PC-3 (cell line): Measurements from ENCODE around the gene MSX1. TPM values are rescaled to one million over a fixed set of nuclear protein-coding genes. Genes with fewer than 3 reads are reported as not detected.

Source experiments
- ATAC-seq: fragments of 200-7000 bp; cut with Tn5 transposase; 2 replicates; pipeline ENCODE4 v1.9.1; 2020; ENCODE audit warnings: mild to moderate bottlenecking, moderate library complexity
- BruUV-seq: library from RNA; stranded (reverse); fragments of 400-500 nt; replicated peaks from 2 replicates; lab custom pipeline; 2021; lab: Mats Ljungman, UMichigan
- CTCF ChIA-PET: fragments of 300-600 bp; sonication (Branson Sonifier 250); formaldehyde crosslinking; loops from one replicate; lab custom pipeline; 2022; ENCODE audit warnings: antibody characterized with exemption; lab: Charles Lee
- POLR2A ChIA-PET: fragments of 300-600 bp; sonication (Branson Sonifier 250); formaldehyde crosslinking; loops from one replicate; lab custom pipeline; 2022; ENCODE audit warnings: antibody characterized with exemption; ENCODE audit not compliant: unreplicated experiment; lab: Charles Lee
- DNase-seq: peaks from one replicate; pipeline ENCODE4 v3.0.0-alpha.2; 2015
- H2AFZ ChIP-seq: fragments of 300-600 bp; sonication (generic); 2 replicates; pipeline ENCODE4 v1.6.0; 2016; ENCODE audit warnings: antibody characterized with exemption, low read length
- H3F3A ChIP-seq: fragments of 300-600 bp; sonication (generic); one replicate; pipeline ENCODE4 v1.6.0; 2017; ENCODE audit warnings: antibody characterized with exemption, low read length, control low read depth, mild to moderate bottlenecking; ENCODE audit not compliant: unreplicated experiment
- H3K27ac ChIP-seq: fragments of 300-600 bp; sonication (generic); 2 replicates; pipeline ENCODE4 v1.5.1; 2016; ENCODE audit warnings: mild to moderate bottlenecking, low read length
- H3K27me3 ChIP-seq: fragments of 300-600 bp; sonication (generic); 2 replicates; pipeline ENCODE4 v1.6.1; 2016; ENCODE audit warnings: low read length, mixed read lengths
- H3K36me3 ChIP-seq: fragments of 300-600 bp; sonication (generic); 2 replicates; pipeline ENCODE4 v1.6.1; 2016; ENCODE audit warnings: low read depth, mixed run types, low read length, mixed read lengths
- H3K4me1 ChIP-seq: fragments of 300-600 bp; sonication (generic); 2 replicates; pipeline ENCODE4 v1.5.1; 2016; ENCODE audit warnings: low read length; ENCODE audit not compliant: insufficient read depth
- H3K4me2 ChIP-seq: fragments of 300-600 bp; sonication (generic); 2 replicates; pipeline ENCODE4 v1.6.0; 2016; ENCODE audit warnings: low read length
- H3K4me3 ChIP-seq: fragments of 300-600 bp; sonication (generic); 2 replicates; pipeline ENCODE4 v1.5.1; 2016; ENCODE audit warnings: mild to moderate bottlenecking, low read length, mixed read lengths
- H3K79me2 ChIP-seq: fragments of 300-600 bp; sonication (generic); 2 replicates; pipeline ENCODE4 v1.6.1; 2017; ENCODE audit warnings: low read length, mixed read lengths
- H3K9ac ChIP-seq: fragments of 300-600 bp; sonication (generic); 2 replicates; pipeline ENCODE4 v1.6.0; 2016; ENCODE audit warnings: mild to moderate bottlenecking, low read length
- H3K9me2 ChIP-seq: fragments of 300-600 bp; sonication (generic); replicated peaks from 2 replicates; pipeline ENCODE4 v1.6.1; 2016; ENCODE audit warnings: mixed run types, low read length, mixed read lengths
- H3K9me3 ChIP-seq: fragments of 300-600 bp; sonication (generic); 2 replicates; pipeline ENCODE4 v1.6.1; 2016; ENCODE audit warnings: low read length, mixed read lengths
- H4K20me1 ChIP-seq: fragments of 300-600 bp; sonication (generic); 2 replicates; pipeline ENCODE4 v1.6.1; 2016; ENCODE audit warnings: low read length, mixed read lengths
- EZH2 ChIP-seq: fragments of 300-600 bp; sonication (generic); IDR thresholded peaks from one replicate; pipeline ENCODE4 v1.6.1; 2017; ENCODE audit warnings: antibody characterized with exemption, mild to moderate bottlenecking, low read length; ENCODE audit not compliant: unreplicated experiment
- EZH2phosphoT487 ChIP-seq: fragments of 300-600 bp; sonication (generic); IDR thresholded peaks from 2 replicates; pipeline ENCODE4 v1.6.1; 2018; ENCODE audit warnings: mild to moderate bottlenecking, antibody characterized with exemption, low read length, borderline replicate concordance
- intact Hi-C: fragments of 100-400 bp; cut with micrococcal nuclease; formaldehyde crosslinking; loops from 2 replicates; pipeline ENCODE4 v1.9.0; 2023
- total RNA-seq: library from RNA; depleted of rRNA; stranded (reverse); fragments of >200 nt; gene quantifications from 2 replicates; pipeline ENCODE4 v1.2.3, GENCODE V29; 2014
- TF ChIP-seq, protein P1 (sequence below): fragments of 300-600 bp; sonication (generic); conservative IDR thresholded peaks from 2 replicates; pipeline ENCODE4 v1.5.1; 2017; ENCODE audit warnings: antibody characterized with exemption, low read depth, mild to moderate bottlenecking, low read length

Gene MSX1
- total RNA-seq, 1 experiment from 2014 or later = 7.5 TPM

DNA sequence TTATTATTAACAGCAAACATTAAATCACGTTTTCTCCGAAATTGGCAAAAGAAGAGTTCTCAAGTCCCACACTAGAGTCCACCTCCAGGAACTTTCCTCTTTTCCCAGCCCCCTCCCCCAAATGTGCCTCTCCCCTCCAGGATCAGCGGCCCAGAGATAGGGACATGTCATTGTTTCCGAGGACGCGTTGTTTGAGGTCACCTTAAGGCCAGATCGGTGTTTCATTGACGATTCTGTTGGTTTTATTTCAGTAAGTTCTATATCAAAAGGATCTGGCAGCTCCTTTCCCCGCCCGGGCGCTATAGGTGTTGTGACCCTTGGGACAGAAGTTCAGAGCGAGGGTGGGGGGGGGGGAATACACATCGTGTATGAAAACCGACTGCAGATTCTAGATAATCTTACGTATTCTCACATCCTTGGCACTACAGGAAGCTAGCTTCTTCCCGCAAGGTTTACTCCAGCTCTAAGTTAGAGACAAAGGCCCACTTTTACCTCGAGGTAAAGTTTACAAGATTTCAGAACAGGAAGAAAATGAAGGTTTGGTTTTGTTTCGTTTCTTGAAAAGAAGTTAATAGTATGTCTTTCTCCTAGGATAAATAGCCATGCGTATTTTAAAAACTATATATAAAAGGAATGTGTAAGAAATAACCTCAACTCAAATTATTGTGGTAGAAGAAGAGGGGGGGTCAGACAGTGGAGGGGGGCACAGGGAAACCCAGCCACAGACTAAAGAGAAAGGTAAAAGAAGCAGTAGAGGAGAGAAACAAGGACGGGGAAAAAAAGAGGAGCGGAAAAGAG, 739 bp upstream of the MSX1 start:
- BruUV-seq = no TSS peak
- ChIA-PET POLR2A (no interaction called here), CTCF (interaction anchor here (0.6 kb wide), 1 partner anchor 195 kb away, joined by 5 read pairs; no protein-coding TSS in a partner anchor)
- H3F3A ChIP-seq = no peaks in the 10 kb centered on the region
- H3K36me3 ChIP-seq = no peaks in the 10 kb centered on the region
- H3K4me2 ChIP-seq = peak overlapping the region; percentile 83
- peak overlapping the region; percentile 31 for H3K9ac ChIP-seq
- H3K4me3 ChIP-seq = peak overlapping the region; percentile 86
- no peaks in the 10 kb centered on the region for H4K20me1 ChIP-seq
- no peaks in the 10 kb centered on the region for H3K9me2 ChIP-seq
- ATAC-seq (no peak), DNase-seq (no peak)
- H3K4me1 ChIP-seq = peaks cover 3% of the 10 kb centered on the region; the same call in 1 of the 2 replicates
- no peaks in the 10 kb centered on the region for H3K9me3 ChIP-seq
- intact Hi-C loops = loop anchor here (5.0 kb wide), 1 partner anchor 196 kb away; no protein-coding TSS in a partner anchor
- H3K27ac ChIP-seq = no peak overlapping the region
- peaks cover 10% of the 10 kb centered on the region for H3K79me2 ChIP-seq
- peaks cover 25% of the 10 kb centered on the region for H3K27me3 ChIP-seq
- peak overlapping the region; percentile 80 for H2AFZ ChIP-seq
- TF ChIP-seq EZH2phosphoT487 = no peak
- no peak for TF ChIP-seq EZH2
- TF ChIP-seq, protein P1, sequence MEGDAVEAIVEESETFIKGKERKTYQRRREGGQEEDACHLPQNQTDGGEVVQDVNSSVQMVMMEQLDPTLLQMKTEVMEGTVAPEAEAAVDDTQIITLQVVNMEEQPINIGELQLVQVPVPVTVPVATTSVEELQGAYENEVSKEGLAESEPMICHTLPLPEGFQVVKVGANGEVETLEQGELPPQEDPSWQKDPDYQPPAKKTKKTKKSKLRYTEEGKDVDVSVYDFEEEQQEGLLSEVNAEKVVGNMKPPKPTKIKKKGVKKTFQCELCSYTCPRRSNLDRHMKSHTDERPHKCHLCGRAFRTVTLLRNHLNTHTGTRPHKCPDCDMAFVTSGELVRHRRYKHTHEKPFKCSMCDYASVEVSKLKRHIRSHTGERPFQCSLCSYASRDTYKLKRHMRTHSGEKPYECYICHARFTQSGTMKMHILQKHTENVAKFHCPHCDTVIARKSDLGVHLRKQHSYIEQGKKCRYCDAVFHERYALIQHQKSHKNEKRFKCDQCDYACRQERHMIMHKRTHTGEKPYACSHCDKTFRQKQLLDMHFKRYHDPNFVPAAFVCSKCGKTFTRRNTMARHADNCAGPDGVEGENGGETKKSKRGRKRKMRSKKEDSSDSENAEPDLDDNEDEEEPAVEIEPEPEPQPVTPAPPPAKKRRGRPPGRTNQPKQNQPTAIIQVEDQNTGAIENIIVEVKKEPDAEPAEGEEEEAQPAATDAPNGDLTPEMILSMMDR = no peak

DNA sequence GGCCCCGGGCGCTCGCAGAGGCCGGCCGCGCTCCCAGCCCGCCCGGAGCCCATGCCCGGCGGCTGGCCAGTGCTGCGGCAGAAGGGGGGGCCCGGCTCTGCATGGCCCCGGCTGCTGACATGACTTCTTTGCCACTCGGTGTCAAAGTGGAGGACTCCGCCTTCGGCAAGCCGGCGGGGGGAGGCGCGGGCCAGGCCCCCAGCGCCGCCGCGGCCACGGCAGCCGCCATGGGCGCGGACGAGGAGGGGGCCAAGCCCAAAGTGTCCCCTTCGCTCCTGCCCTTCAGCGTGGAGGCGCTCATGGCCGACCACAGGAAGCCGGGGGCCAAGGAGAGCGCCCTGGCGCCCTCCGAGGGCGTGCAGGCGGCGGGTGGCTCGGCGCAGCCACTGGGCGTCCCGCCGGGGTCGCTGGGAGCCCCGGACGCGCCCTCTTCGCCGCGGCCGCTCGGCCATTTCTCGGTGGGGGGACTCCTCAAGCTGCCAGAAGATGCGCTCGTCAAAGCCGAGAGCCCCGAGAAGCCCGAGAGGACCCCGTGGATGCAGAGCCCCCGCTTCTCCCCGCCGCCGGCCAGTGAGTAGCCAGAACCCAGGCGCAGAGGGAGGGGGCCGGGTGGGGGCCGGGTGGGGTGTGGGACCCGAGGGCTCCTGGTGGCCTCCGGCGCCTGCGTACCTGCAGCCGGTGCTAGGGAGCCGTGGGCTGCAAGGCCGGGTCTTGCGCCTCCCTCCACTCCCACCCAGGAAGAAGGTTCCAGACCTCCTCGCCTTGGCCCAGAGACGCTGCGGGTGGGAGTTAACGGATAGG, 534 bp downstream of the MSX1 start:
- peak overlapping the region; percentile 95 for H3K4me2 ChIP-seq
- H2AFZ ChIP-seq = peak overlapping the region; percentile 71
- H3K9ac ChIP-seq = peak overlapping the region; percentile 60
- peaks cover 17% of the 10 kb centered on the region for H3K27me3 ChIP-seq
- H4K20me1 ChIP-seq = no peaks in the 10 kb centered on the region
- no peak overlapping the region for H3K27ac ChIP-seq
- ChIA-PET POLR2A (no interaction called here), CTCF (no interaction called here)
- H3F3A ChIP-seq = no peaks in the 10 kb centered on the region
- DNase-seq (no peak), ATAC-seq (peak; percentile 35)
- no peaks in the 10 kb centered on the region for H3K9me2 ChIP-seq
- peak overlapping the region; percentile 86 for H3K4me3 ChIP-seq
- peaks cover 3% of the 10 kb centered on the region; the same call in 1 of the 2 replicates for H3K4me1 ChIP-seq
- TF ChIP-seq EZH2phosphoT487 (no peak), EZH2 (no peak)
- TF ChIP-seq, protein P1 = no peak
- H3K79me2 ChIP-seq = peaks cover 10% of the 10 kb centered on the region
- H3K36me3 ChIP-seq = no peaks in the 10 kb centered on the region
- no TSS peak for BruUV-seq
- intact Hi-C loops = loop anchor here (5.0 kb wide), 1 partner anchor 198 kb away; no protein-coding TSS in a partner anchor
- H3K9me3 ChIP-seq = no peaks in the 10 kb centered on the region
